HCT116 (cell line): ENCODE data around the gene BRINP1. TPM values are rescaled to one million over a fixed set of nuclear protein-coding genes. Genes with fewer than 3 reads are reported as not detected.

ENCODE experiments used
- ATAC-seq: fragments of 200-7000 bp; cut with Tn5 transposase; 2 replicates; pipeline ENCODE4 v1.9.1; 2020; ENCODE audit warnings: mild to moderate bottlenecking, moderate library complexity
- BruUV-seq: library from RNA; stranded (reverse); fragments of 400-500 nt; replicated peaks from 2 replicates; lab custom pipeline; 2021; lab: Mats Ljungman, UMichigan
- CTCF ChIA-PET: fragments of 300-600 bp; sonication (Branson Sonifier 250); formaldehyde crosslinking; loops from one replicate; lab custom pipeline; 2021; ENCODE audit warnings: antibody characterized with exemption; lab: Charles Lee
- POLR2A ChIA-PET: fragments of 300-600, 350-600 bp; sonication (Branson Sonifier 250); formaldehyde crosslinking; loops from one replicate; lab custom pipeline; 2021; ENCODE audit warnings: antibody characterized with exemption; lab: Charles Lee
- RAD21 ChIA-PET, 2 experiments: fragments of 300-600 bp; sonication (Branson Sonifier 250); formaldehyde crosslinking; loops; one replicate each; lab custom pipeline; 2023; ENCODE audit warnings: low total read pairs in 2 of 2; ENCODE audit not compliant: uncharacterized antibody in 2 of 2, unreplicated experiment in 2 of 2, low non-redundant PET in 1 of 2; lab: Charles Lee
- DNase-seq: peaks from one replicate; pipeline ENCODE4 v3.0.0-alpha.2; 2010; ENCODE audit warnings: low read depth, low spot score
- H2AFZ ChIP-seq: fragments of 200-600 bp; shearing (Covaris generic), sonication (generic); 2 replicates; pipeline ENCODE4 v1.6.1; 2017; ENCODE audit warnings: low read depth, mixed run types, mixed read lengths, antibody characterized with exemption, low read length; ENCODE audit not compliant: poor library complexity, severe bottlenecking
- H3K27ac ChIP-seq: 2 replicates; pipeline ENCODE4 v1.5.1; 2012; ENCODE audit warnings: low read depth, low read length
- H3K27me3 ChIP-seq: fragments of 200-600 bp; sonication (generic); 2 replicates; pipeline ENCODE4 v1.6.1; 2016; ENCODE audit warnings: mixed run types, low read length, mixed read lengths; ENCODE audit not compliant: insufficient read depth
- H3K36me3 ChIP-seq, 2 experiments: fragments of 200-500 bp in 1 of 2; fragments of 200-600 bp in 1 of 2; sonication (Bioruptor generic) in 1 of 2; sonication (generic) in 1 of 2; 2 replicates each; pipeline versions ENCODE4 v1.5.1 to v1.6.1; 2014 to 2016; ENCODE audit warnings: low read length in 2 of 2, inconsistent platforms in 1 of 2, mixed read lengths in 1 of 2, mixed run types in 1 of 2; ENCODE audit not compliant: insufficient read depth in 2 of 2, control insufficient read depth in 1 of 2
- H3K4me1 ChIP-seq, 2 experiments: fragments of 200-600 bp in 1 of 2; sonication (generic) in 1 of 2; 2 replicates each; pipeline versions ENCODE4 v1.5.1 to v1.6.1; 2012 to 2017; ENCODE audit warnings: low read length in 2 of 2, inconsistent platforms in 1 of 2, mild to moderate bottlenecking in 1 of 2, mixed read lengths in 1 of 2, mixed run types in 1 of 2, moderate library complexity in 1 of 2; ENCODE audit not compliant: insufficient read depth in 2 of 2, control insufficient read depth in 1 of 2
- H3K4me2 ChIP-seq: fragments of 200-600 bp; sonication (generic); 2 replicates; pipeline ENCODE4 v1.6.1; 2017; ENCODE audit warnings: mixed run types, low read length, mixed read lengths
- H3K4me3 ChIP-seq, 2 experiments: fragments of 200-600 bp in 1 of 2; sonication (generic) in 1 of 2; replicated peaks in 1 of 2; 2 replicates each; pipeline ENCODE4 v1.5.1; 2011 to 2016; ENCODE audit warnings: low read length in 2 of 2, control low read depth in 1 of 2, low read depth in 1 of 2, mild to moderate bottlenecking in 1 of 2, mixed read lengths in 1 of 2, mixed run types in 1 of 2
- H3K79me2 ChIP-seq: fragments of 200-600 bp; sonication (generic); 2 replicates; pipeline ENCODE4 v1.6.1; 2017; ENCODE audit warnings: mild to moderate bottlenecking, mixed run types, low read length, moderate library complexity, mixed read lengths; ENCODE audit not compliant: insufficient read depth
- H3K9ac ChIP-seq: fragments of 200-600 bp; sonication (generic); 2 replicates; pipeline ENCODE4 v1.6.1; 2016; ENCODE audit warnings: low read length, mixed read lengths
- H3K9me2 ChIP-seq: fragments of 200-600 bp; sonication (generic), shearing (Covaris generic); 2 replicates; pipeline ENCODE4 v1.6.1; 2017; ENCODE audit warnings: mixed run types, mild to moderate bottlenecking, moderate library complexity; ENCODE audit not compliant: insufficient read depth
- H3K9me3 ChIP-seq, 2 experiments: fragments of 200-500 bp in 1 of 2; fragments of 200-600 bp in 1 of 2; sonication (Bioruptor generic) in 1 of 2; sonication (generic) in 1 of 2; 2 replicates each; pipeline ENCODE4 v1.6.1; 2014 to 2017; ENCODE audit warnings: low read length in 2 of 2, mixed read lengths in 2 of 2, inconsistent platforms in 1 of 2, low read depth in 1 of 2, mild to moderate bottlenecking in 1 of 2, mixed run types in 1 of 2, moderate library complexity in 1 of 2; ENCODE audit not compliant: control insufficient read depth in 1 of 2, insufficient read depth in 1 of 2
- H4K20me1 ChIP-seq: fragments of 200-600 bp; sonication (generic), shearing (Covaris generic); 2 replicates; pipeline ENCODE4 v1.6.1; 2017; ENCODE audit warnings: mixed run types, mild to moderate bottlenecking, moderate library complexity; ENCODE audit not compliant: insufficient read depth
- CBX3 ChIP-seq: IDR thresholded peaks from 2 replicates; pipeline ENCODE4 v1.6.1; 2012; ENCODE audit warnings: low read depth
- CEBPB ChIP-seq: IDR thresholded peaks from 2 replicates; pipeline ENCODE4 v1.6.1; 2012; ENCODE audit warnings: low read depth
- ELF1 ChIP-seq: IDR thresholded peaks from 2 replicates; pipeline ENCODE4 v1.6.1; 2012; ENCODE audit warnings: low read depth, borderline replicate concordance
- EZH2 ChIP-seq: fragments of 200-600 bp; sonication (generic); IDR thresholded peaks from 2 replicates; pipeline ENCODE4 v1.6.1; 2017; ENCODE audit warnings: antibody characterized with exemption, mixed run types
- EZH2phosphoT487 ChIP-seq: fragments of 200-600 bp; IDR thresholded peaks from 2 replicates; pipeline ENCODE4 v1.6.1; 2018; ENCODE audit warnings: antibody characterized with exemption, borderline replicate concordance
- FOSL1 ChIP-seq: IDR thresholded peaks from 2 replicates; pipeline ENCODE4 v1.6.1; 2012; ENCODE audit warnings: low read depth
- JUND ChIP-seq: IDR thresholded peaks from 2 replicates; pipeline ENCODE4 v1.6.1; 2012
- POLR2A ChIP-seq: IDR thresholded peaks from 2 replicates; pipeline ENCODE4 v1.7.0; 2011; ENCODE audit warnings: borderline replicate concordance; ENCODE audit not compliant: insufficient read depth, insufficient read length; ENCODE audit errors: extremely low read depth
- POLR2AphosphoS5 ChIP-seq: IDR thresholded peaks from 2 replicates; pipeline ENCODE4 v1.6.1; 2011; ENCODE audit warnings: mild to moderate bottlenecking, low read depth, low read length, moderate library complexity
- SP1 ChIP-seq: IDR thresholded peaks from 2 replicates; pipeline ENCODE4 v1.6.1; 2012; ENCODE audit warnings: low read depth
- SRF ChIP-seq: IDR thresholded peaks from 2 replicates; pipeline ENCODE4 v1.6.1; 2012; ENCODE audit warnings: low read depth
- YY1 ChIP-seq: IDR thresholded peaks from 2 replicates; pipeline ENCODE4 v1.6.1; 2011; ENCODE audit warnings: low read length, low read depth, moderate library complexity, mild to moderate bottlenecking; ENCODE audit not compliant: insufficient replicate concordance; ENCODE audit errors: extremely low read depth
- ZFX ChIP-seq: fragments of 450-650 bp; IDR thresholded peaks from 2 replicates; pipeline ENCODE4 v1.6.1; 2017
- ZNF274 ChIP-seq: fragments of 200-500 bp; sonication (Bioruptor generic); IDR thresholded peaks from 2 replicates; pipeline ENCODE4 v1.6.1; 2014; ENCODE audit warnings: mild to moderate bottlenecking, low read depth, low read length, inconsistent platforms
- intact Hi-C: fragments of 100-400 bp; cut with micrococcal nuclease; formaldehyde crosslinking; loops from 2 replicates; pipeline ENCODE4 v1.10.0; 2022
- total RNA-seq: library from RNA; stranded (reverse); gene quantifications from one replicate; pipeline ENCODE4 v1.2.1, GENCODE V29; 2021; ENCODE audit not compliant: unreplicated experiment
- TF ChIP-seq, protein P1 (sequence below): IDR thresholded peaks from 2 replicates; pipeline ENCODE4 v1.6.1; 2012
- TF ChIP-seq, protein P2 (sequence below): IDR thresholded peaks from 2 replicates; pipeline ENCODE4 v1.6.1; 2012; ENCODE audit warnings: low read depth
- TF ChIP-seq, protein P3 (sequence below): IDR thresholded peaks from 2 replicates; pipeline ENCODE4 v1.6.1; 2012
- TF ChIP-seq, protein P4 (sequence below), 3 experiments: fragments of 200-600 bp in 1 of 3; sonication (generic) in 1 of 3; IDR thresholded peaks in 2 of 3; conservative IDR thresholded peaks in 1 of 3; 2 replicates each; pipeline ENCODE4 v1.5.1; 2012 to 2017; ENCODE audit warnings: low read depth in 2 of 3, low read length in 2 of 3, antibody characterized with exemption in 1 of 3, borderline replicate concordance in 1 of 3, control low read depth in 1 of 3, mild to moderate bottlenecking in 1 of 3, mixed read lengths in 1 of 3, mixed run types in 1 of 3, moderate library complexity in 1 of 3; ENCODE audit not compliant: insufficient read depth in 1 of 3
- TF ChIP-seq, protein P5 (sequence below): IDR thresholded peaks from 2 replicates; pipeline ENCODE4 v1.6.1; 2011; ENCODE audit warnings: mild to moderate bottlenecking, low read length, moderate library complexity; ENCODE audit not compliant: insufficient replicate concordance; ENCODE audit errors: extremely low read depth

Gene BRINP1
- total RNA-seq, 1 experiment from 2014 or later, result not detected

DNA sequence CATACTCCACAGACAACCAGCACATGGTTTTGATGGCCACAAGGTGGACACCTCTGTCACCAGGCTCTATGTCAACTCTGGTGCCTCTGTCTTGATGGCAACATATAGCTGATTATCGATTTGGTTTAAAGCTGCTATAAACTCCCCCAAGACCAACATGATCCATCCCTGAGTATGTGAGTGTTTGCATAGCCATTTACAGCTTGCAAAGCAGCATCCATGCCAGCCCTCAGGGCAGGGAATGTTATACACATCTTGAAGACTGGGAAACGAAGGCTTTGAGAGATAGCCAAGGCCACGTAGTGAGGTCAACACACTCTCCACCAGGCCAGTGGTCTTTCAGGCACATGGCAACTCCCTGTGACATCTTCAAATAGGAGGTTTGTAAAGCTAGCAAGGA is 40.3 kb upstream of the BRINP1 start:
- RAD21 ChIA-PET, result no interaction called here
- Histone ChIP-seq H4K20me1 (no peaks in the 10 kb centered on the region), H3K79me2 (no peaks in the 10 kb centered on the region), H3K9me2 (no peaks in the 10 kb centered on the region), H3K36me3 (no peaks in the 10 kb centered on the region), H3K9me3 (peaks cover 0 to 6% of the 10 kb centered on the region in 2 experiments; a peak in 2 of 4 replicates), H3K27me3 (no peaks in the 10 kb centered on the region), H3K4me3 (no peak overlapping the region), H3K4me2 (no peak overlapping the region), H2AFZ (no peak overlapping the region)
- DNase-seq, result no peak
- CTCF ChIA-PET, result no interaction called here
- POLR2A ChIA-PET, result no interaction called here
- no TSS peak for BruUV-seq
- TF ChIP-seq ZNF274 (no peak), ZFX (no peak), FOSL1 (no peak), POLR2A (no peak), EZH2phosphoT487 (no peak), EZH2 (no peak), JUND (no peak), SRF (no peak), SP1 (no peak), CEBPB (no peak), POLR2AphosphoS5 (no peak), ELF1 (no peak), YY1 (no peak), CBX3 (no peak)
- TF ChIP-seq, protein P1, sequence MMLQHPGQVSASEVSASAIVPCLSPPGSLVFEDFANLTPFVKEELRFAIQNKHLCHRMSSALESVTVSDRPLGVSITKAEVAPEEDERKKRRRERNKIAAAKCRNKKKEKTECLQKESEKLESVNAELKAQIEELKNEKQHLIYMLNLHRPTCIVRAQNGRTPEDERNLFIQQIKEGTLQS, result no peak
- TF ChIP-seq, protein P2, sequence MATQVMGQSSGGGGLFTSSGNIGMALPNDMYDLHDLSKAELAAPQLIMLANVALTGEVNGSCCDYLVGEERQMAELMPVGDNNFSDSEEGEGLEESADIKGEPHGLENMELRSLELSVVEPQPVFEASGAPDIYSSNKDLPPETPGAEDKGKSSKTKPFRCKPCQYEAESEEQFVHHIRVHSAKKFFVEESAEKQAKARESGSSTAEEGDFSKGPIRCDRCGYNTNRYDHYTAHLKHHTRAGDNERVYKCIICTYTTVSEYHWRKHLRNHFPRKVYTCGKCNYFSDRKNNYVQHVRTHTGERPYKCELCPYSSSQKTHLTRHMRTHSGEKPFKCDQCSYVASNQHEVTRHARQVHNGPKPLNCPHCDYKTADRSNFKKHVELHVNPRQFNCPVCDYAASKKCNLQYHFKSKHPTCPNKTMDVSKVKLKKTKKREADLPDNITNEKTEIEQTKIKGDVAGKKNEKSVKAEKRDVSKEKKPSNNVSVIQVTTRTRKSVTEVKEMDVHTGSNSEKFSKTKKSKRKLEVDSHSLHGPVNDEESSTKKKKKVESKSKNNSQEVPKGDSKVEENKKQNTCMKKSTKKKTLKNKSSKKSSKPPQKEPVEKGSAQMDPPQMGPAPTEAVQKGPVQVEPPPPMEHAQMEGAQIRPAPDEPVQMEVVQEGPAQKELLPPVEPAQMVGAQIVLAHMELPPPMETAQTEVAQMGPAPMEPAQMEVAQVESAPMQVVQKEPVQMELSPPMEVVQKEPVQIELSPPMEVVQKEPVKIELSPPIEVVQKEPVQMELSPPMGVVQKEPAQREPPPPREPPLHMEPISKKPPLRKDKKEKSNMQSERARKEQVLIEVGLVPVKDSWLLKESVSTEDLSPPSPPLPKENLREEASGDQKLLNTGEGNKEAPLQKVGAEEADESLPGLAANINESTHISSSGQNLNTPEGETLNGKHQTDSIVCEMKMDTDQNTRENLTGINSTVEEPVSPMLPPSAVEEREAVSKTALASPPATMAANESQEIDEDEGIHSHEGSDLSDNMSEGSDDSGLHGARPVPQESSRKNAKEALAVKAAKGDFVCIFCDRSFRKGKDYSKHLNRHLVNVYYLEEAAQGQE, result no peak
- TF ChIP-seq, protein P3, sequence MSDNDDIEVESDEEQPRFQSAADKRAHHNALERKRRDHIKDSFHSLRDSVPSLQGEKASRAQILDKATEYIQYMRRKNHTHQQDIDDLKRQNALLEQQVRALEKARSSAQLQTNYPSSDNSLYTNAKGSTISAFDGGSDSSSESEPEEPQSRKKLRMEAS, result no peak
- TF ChIP-seq, protein P4, sequence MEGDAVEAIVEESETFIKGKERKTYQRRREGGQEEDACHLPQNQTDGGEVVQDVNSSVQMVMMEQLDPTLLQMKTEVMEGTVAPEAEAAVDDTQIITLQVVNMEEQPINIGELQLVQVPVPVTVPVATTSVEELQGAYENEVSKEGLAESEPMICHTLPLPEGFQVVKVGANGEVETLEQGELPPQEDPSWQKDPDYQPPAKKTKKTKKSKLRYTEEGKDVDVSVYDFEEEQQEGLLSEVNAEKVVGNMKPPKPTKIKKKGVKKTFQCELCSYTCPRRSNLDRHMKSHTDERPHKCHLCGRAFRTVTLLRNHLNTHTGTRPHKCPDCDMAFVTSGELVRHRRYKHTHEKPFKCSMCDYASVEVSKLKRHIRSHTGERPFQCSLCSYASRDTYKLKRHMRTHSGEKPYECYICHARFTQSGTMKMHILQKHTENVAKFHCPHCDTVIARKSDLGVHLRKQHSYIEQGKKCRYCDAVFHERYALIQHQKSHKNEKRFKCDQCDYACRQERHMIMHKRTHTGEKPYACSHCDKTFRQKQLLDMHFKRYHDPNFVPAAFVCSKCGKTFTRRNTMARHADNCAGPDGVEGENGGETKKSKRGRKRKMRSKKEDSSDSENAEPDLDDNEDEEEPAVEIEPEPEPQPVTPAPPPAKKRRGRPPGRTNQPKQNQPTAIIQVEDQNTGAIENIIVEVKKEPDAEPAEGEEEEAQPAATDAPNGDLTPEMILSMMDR (IDR thresholded peaks at IDR 0.05 in 2 of 3, conservative IDR thresholded peaks at IDR 0.05 in 1 of 3; ENCODE audit: borderline replicate concordance in 1 of 3, insufficient read depth in 1 of 3, low read depth in 2 of 3, low read length in 2 of 3), result no peak
- TF ChIP-seq, protein P5, sequence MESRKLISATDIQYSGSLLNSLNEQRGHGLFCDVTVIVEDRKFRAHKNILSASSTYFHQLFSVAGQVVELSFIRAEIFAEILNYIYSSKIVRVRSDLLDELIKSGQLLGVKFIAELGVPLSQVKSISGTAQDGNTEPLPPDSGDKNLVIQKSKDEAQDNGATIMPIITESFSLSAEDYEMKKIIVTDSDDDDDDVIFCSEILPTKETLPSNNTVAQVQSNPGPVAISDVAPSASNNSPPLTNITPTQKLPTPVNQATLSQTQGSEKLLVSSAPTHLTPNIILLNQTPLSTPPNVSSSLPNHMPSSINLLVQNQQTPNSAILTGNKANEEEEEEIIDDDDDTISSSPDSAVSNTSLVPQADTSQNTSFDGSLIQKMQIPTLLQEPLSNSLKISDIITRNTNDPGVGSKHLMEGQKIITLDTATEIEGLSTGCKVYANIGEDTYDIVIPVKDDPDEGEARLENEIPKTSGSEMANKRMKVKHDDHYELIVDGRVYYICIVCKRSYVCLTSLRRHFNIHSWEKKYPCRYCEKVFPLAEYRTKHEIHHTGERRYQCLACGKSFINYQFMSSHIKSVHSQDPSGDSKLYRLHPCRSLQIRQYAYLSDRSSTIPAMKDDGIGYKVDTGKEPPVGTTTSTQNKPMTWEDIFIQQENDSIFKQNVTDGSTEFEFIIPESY, result no peak
- TF ChIP-seq, all 23 proteins: peak for 0
- Histone ChIP-seq H3K4me1 (no peaks in the 10 kb centered on the region), H3K27ac (no peak overlapping the region), H3K9ac (no peak overlapping the region)
- intact Hi-C loops, result no loop called here
- ATAC-seq, result no peak
